OCI-LY1 (cell line): ENCODE data around the gene FBXL17.

Experiments used
- H2AFZ ChIP-seq: fragments of 200-600 bp; sonication (generic), shearing (Covaris generic); 2 replicates; pipeline ENCODE4 v1.6.0; 2014; ENCODE audit warnings: antibody characterized with exemption, mild to moderate bottlenecking, low read length
- H3F3A ChIP-seq: fragments of 200-600 bp; sonication (generic), shearing (Covaris generic); 2 replicates; pipeline ENCODE4 v1.6.0; 2014; ENCODE audit warnings: mild to moderate bottlenecking, antibody characterized with exemption, low read length, moderate library complexity; ENCODE audit not compliant: insufficient read depth
- H3K27ac ChIP-seq: fragments of 200-600 bp; sonication (generic); 2 replicates; pipeline ENCODE4 v1.5.1; 2014; ENCODE audit warnings: low read length, mixed run types, mild to moderate bottlenecking, low read depth; ENCODE audit not compliant: poor library complexity, severe bottlenecking
- H3K27me3 ChIP-seq: fragments of 200-600 bp; sonication (generic); 2 replicates; pipeline ENCODE4 v1.6.0; 2014; ENCODE audit warnings: antibody characterized with exemption, mild to moderate bottlenecking, low read length, moderate library complexity; ENCODE audit not compliant: insufficient read depth
- H3K36me3 ChIP-seq: fragments of 200-600 bp; sonication (generic); 2 replicates; pipeline ENCODE4 v1.6.1; 2014; ENCODE audit warnings: mild to moderate bottlenecking, antibody characterized with exemption, low read length, moderate library complexity, mixed read lengths; ENCODE audit not compliant: insufficient read depth
- H3K4me1 ChIP-seq: fragments of 200-600 bp; sonication (generic); 2 replicates; pipeline ENCODE4 v1.5.1; 2014; ENCODE audit warnings: mild to moderate bottlenecking, low read length, moderate library complexity; ENCODE audit not compliant: insufficient read depth, severe bottlenecking
- H3K4me2 ChIP-seq: fragments of 200-600 bp; sonication (generic), shearing (Covaris generic); 2 replicates; pipeline ENCODE4 v1.6.1; 2014; ENCODE audit warnings: low read length
- H3K4me3 ChIP-seq: fragments of 200-600 bp; sonication (generic); 2 replicates; pipeline ENCODE4 v1.5.1; 2014; ENCODE audit warnings: low read length, low read depth, mild to moderate bottlenecking, mixed read lengths; ENCODE audit not compliant: poor library complexity, severe bottlenecking
- H3K79me2 ChIP-seq: fragments of 200-600 bp; shearing (Covaris generic); 2 replicates; pipeline ENCODE4 v1.6.1; 2016; ENCODE audit warnings: mixed run types, low read length, mixed read lengths; ENCODE audit not compliant: insufficient read depth
- H3K9ac ChIP-seq: fragments of 200-600 bp; sonication (generic), shearing (Covaris generic); 2 replicates; pipeline ENCODE4 v1.6.1; 2014; ENCODE audit warnings: mild to moderate bottlenecking, low read length, mixed read lengths
- H3K9me2 ChIP-seq: fragments of 200-600 bp; sonication (generic), shearing (Covaris generic); 2 replicates; pipeline ENCODE4 v1.6.1; 2014; ENCODE audit warnings: low read depth, mild to moderate bottlenecking, low read length, mixed read lengths
- H3K9me3 ChIP-seq: fragments of 200-600 bp; shearing (Covaris generic); 2 replicates; pipeline ENCODE4 v1.6.1; 2014; ENCODE audit warnings: low read length, mixed read lengths
- H4K20me1 ChIP-seq: fragments of 200-600 bp; sonication (generic), shearing (Covaris generic); 2 replicates; pipeline ENCODE4 v1.6.0; 2016; ENCODE audit warnings: mild to moderate bottlenecking, low read length; ENCODE audit not compliant: insufficient read depth
- CTCF ChIP-seq: fragments of 200-600 bp; sonication (generic), shearing (Covaris generic); IDR thresholded peaks from 2 replicates; pipeline ENCODE4 v1.5.1; 2017; ENCODE audit warnings: mild to moderate bottlenecking, antibody characterized with exemption, low read length, moderate library complexity, mixed read lengths
- EZH2 ChIP-seq: fragments of 200-600 bp; sonication (generic), shearing (Covaris generic); IDR thresholded peaks from 2 replicates; pipeline ENCODE4 v1.8.0; 2017; ENCODE audit warnings: borderline replicate concordance, mixed run types, mild to moderate bottlenecking, antibody characterized with exemption, low read length, moderate library complexity, mixed read lengths

Gene FBXL17

GRCh38 chr5:108101821-108102220 is 280.1 kb downstream of the FBXL17 start:
- Histone ChIP-seq H3K4me2 (no peak overlapping the region), H2AFZ (no peak overlapping the region), H3K9me3 (no peaks in the 10 kb centered on the region), H3K4me3 (no peak overlapping the region), H3K9ac (no peak overlapping the region), H4K20me1 (no peaks in the 10 kb centered on the region), H3K4me1 (no peaks in the 10 kb centered on the region), H3K27ac (no peak overlapping the region), H3K27me3 (no peaks in the 10 kb centered on the region), H3K36me3 (no peaks in the 10 kb centered on the region), H3K9me2 (no peaks in the 10 kb centered on the region), H3K79me2 (no peaks in the 10 kb centered on the region), H3F3A (no peaks in the 10 kb centered on the region)
- no peak for TF ChIP-seq CTCF
- TF ChIP-seq EZH2, result no peak

- no peak overlapping the region for H3K4me3 ChIP-seq
- no peak overlapping the region for H3K9ac ChIP-seq
- H2AFZ ChIP-seq, result no peak overlapping the region
- H4K20me1 ChIP-seq, result no peaks in the 10 kb centered on the region
- H3K36me3 ChIP-seq, result no peaks in the 10 kb centered on the region
- no peaks in the 10 kb centered on the region for H3K9me2 ChIP-seq
- TF ChIP-seq CTCF (no peak), EZH2 (no peak)
- H3K4me2 ChIP-seq, result no peak overlapping the region
- no peaks in the 10 kb centered on the region for H3K79me2 ChIP-seq
- no peaks in the 10 kb centered on the region for H3K9me3 ChIP-seq
- no peaks in the 10 kb centered on the region for H3F3A ChIP-seq
- no peaks in the 10 kb centered on the region for H3K4me1 ChIP-seq
- H3K27ac ChIP-seq, result no peak overlapping the region
- H3K27me3 ChIP-seq, result no peaks in the 10 kb centered on the region
These were observed 280.8 kb downstream of the FBXL17 start for GRCh38 chr5:108101130-108101529.

GRCh38 chr5:108094800-108095199 is 287.1 kb downstream of the FBXL17 start:
- H3K27ac ChIP-seq, result no peak overlapping the region
- no peaks in the 10 kb centered on the region for H3K79me2 ChIP-seq
- H3K4me2 ChIP-seq, result no peak overlapping the region
- no peaks in the 10 kb centered on the region for H4K20me1 ChIP-seq
- H3K9ac ChIP-seq, result no peak overlapping the region
- H3K4me1 ChIP-seq, result no peaks in the 10 kb centered on the region
- no peaks in the 10 kb centered on the region for H3K27me3 ChIP-seq
- no peak overlapping the region for H2AFZ ChIP-seq
- H3K36me3 ChIP-seq, result no peaks in the 10 kb centered on the region
- no peaks in the 10 kb centered on the region for H3K9me3 ChIP-seq
- no peaks in the 10 kb centered on the region for H3F3A ChIP-seq
- TF ChIP-seq EZH2 (no peak), CTCF (no peak)
- no peak overlapping the region for H3K4me3 ChIP-seq
- H3K9me2 ChIP-seq, result no peaks in the 10 kb centered on the region
